ENCODE data around the gene TBX4. TPM values are rescaled to one million over a fixed set of nuclear protein-coding genes. Genes with fewer than 3 reads are reported as not detected.

TBX4 gene
- total RNA-seq, 4 donors from 2014 or later, result not detected

DNA sequence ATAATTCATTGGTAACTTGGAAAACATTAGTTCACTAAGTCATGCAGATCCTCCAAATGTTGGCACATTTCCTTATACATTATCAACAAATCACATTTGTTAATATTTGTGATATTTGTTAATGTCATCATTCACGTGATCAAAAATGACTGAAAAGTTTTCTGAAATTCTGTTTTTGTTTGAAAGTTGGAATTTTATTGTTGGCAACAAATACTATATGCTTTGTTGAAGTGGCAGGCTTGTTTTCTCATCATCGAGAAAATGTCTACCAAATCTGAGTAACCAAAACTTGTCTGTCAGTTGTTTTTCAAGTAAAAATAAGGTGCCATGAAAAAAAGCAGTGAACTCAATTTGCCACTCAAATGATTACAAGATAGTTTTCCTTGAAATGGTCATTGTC is 75.9 kb downstream of the TBX4 start:
- Histone ChIP-seq H3K4me1 (no peaks in the 10 kb centered on the region), H3K4me3 (no peak overlapping the region), H3K27me3 (no peaks in the 10 kb centered on the region), H3K27ac (no peak overlapping the region), H3K9me3 (no peaks in the 10 kb centered on the region), H3K36me3 (no peaks in the 10 kb centered on the region)
- DNase-seq (ENCODE audit: low spot score in 2 of 2), result no peak
- 56 to 63% methylated on average over 2 of the region's 2 CpGs for WGBS, 2 donors
- no peak for TF ChIP-seq EP300 (IDR thresholded peaks at IDR 0.05)

DNA sequence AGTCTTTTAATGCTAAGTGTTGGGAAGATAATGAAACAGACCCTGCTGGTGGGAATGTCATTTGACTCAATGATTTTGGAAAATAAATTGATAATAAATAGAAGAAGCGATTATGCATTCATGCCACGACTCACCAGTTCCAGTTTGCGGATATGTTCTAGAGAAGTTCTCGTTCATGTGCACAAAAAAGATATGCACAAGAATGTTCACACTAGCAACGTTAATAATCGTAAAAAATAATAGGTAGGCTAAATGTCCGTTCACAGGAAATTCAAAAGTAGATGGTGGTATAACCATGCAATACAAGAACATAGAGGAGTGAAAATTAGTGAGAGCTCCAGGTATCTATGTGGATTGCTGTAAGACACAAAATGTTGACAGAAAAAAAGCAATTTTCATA is 79.0 kb downstream of the TBX4 start:
- WGBS, 2 donors, result 79 to 87% methylated on average over 7 of the region's 7 CpGs

GRCh38 chr17:61532826-61533225 is 80.6 kb downstream of the TBX4 start:
- Histone ChIP-seq H3K36me3 (no peaks in the 10 kb centered on the region), H3K9me3 (no peaks in the 10 kb centered on the region), H3K4me3 (no peak overlapping the region), H3K27me3 (no peaks in the 10 kb centered on the region), H3K4me1 (no peaks in the 10 kb centered on the region), H3K27ac (no peak overlapping the region)
- TF ChIP-seq, protein P1, sequence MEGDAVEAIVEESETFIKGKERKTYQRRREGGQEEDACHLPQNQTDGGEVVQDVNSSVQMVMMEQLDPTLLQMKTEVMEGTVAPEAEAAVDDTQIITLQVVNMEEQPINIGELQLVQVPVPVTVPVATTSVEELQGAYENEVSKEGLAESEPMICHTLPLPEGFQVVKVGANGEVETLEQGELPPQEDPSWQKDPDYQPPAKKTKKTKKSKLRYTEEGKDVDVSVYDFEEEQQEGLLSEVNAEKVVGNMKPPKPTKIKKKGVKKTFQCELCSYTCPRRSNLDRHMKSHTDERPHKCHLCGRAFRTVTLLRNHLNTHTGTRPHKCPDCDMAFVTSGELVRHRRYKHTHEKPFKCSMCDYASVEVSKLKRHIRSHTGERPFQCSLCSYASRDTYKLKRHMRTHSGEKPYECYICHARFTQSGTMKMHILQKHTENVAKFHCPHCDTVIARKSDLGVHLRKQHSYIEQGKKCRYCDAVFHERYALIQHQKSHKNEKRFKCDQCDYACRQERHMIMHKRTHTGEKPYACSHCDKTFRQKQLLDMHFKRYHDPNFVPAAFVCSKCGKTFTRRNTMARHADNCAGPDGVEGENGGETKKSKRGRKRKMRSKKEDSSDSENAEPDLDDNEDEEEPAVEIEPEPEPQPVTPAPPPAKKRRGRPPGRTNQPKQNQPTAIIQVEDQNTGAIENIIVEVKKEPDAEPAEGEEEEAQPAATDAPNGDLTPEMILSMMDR (IDR thresholded peaks at IDR 0.05), result no peak
- TF ChIP-seq POLR2A (IDR thresholded peaks at IDR 0.05) (no peak), EP300 (IDR thresholded peaks at IDR 0.05) (no peak)
- 58 to 66% methylated on average over 5 of the region's 5 CpGs for WGBS, 2 donors
- DNase-seq (ENCODE audit: low spot score in 2 of 2), result no peak

More for the DNA sequence above, 79.0 kb downstream of the TBX4 start:
- H3K27ac ChIP-seq, result no peak overlapping the region
- no peak for DNase-seq (ENCODE audit: low spot score in 2 of 2)
- TF ChIP-seq EP300 (IDR thresholded peaks at IDR 0.05) (no peak), POLR2A (IDR thresholded peaks at IDR 0.05) (no peak)
- TF ChIP-seq, protein P1 (IDR thresholded peaks at IDR 0.05), result no peak
- no peaks in the 10 kb centered on the region for H3K4me1 ChIP-seq
- H3K27me3 ChIP-seq, result no peaks in the 10 kb centered on the region
- H3K4me3 ChIP-seq, result no peak overlapping the region
- H3K9me3 ChIP-seq, result no peaks in the 10 kb centered on the region
- H3K36me3 ChIP-seq, result no peaks in the 10 kb centered on the region

- Histone ChIP-seq H3K9me3 (no peaks in the 10 kb centered on the region), H3K36me3 (no peaks in the 10 kb centered on the region), H3K27me3 (no peaks in the 10 kb centered on the region), H3K4me1 (no peaks in the 10 kb centered on the region), H3K4me3 (no peak overlapping the region), H3K27ac (no peak overlapping the region)
- TF ChIP-seq, protein P1 (IDR thresholded peaks at IDR 0.05), result no peak
- TF ChIP-seq POLR2A (IDR thresholded peaks at IDR 0.05), result no peak
- TF ChIP-seq EP300 (IDR thresholded peaks at IDR 0.05), result no peak
- 75 to 77% methylated on average over 4 of the region's 4 CpGs for WGBS, 2 donors
- no peak for DNase-seq (ENCODE audit: low spot score in 2 of 2)
These were observed 81.6 kb downstream of the TBX4 start for GRCh38 chr17:61533797-61534196.

DNA sequence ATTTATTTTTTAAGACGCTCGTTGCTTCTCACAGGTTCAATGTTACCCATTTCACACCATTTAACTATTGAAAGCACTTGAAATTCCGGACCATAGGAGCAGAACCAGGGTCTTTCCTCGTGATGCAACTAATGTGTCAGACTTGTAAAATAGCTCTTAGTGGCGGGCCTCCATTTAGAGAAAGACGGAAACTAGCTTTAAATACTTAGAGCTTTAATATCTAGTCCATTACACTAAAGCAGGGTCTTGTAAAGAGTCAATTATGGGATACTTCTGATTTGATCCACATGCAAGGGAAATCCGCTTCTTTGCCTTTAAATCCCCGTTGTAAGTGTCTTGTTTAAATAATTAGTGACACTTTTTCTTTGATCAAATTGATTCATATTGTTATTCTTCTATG is 82.2 kb downstream of the TBX4 start:
- Histone ChIP-seq H3K4me1 (no peaks in the 10 kb centered on the region), H3K27me3 (no peaks in the 10 kb centered on the region), H3K36me3 (no peaks in the 10 kb centered on the region), H3K27ac (no peak overlapping the region), H3K9me3 (no peaks in the 10 kb centered on the region), H3K4me3 (no peak overlapping the region)
- TF ChIP-seq POLR2A (IDR thresholded peaks at IDR 0.05) (no peak), EP300 (IDR thresholded peaks at IDR 0.05) (no peak)
- TF ChIP-seq, protein P1 (IDR thresholded peaks at IDR 0.05), result no peak
- no peak for DNase-seq (ENCODE audit: low spot score in 2 of 2)
- 75 to 80% methylated on average over 8 of the region's 8 CpGs for WGBS, 2 donors

Other genes with a start within 250 kb of the TBX4 start
- 10 to 100 TPM; 23.2 to 42.0 (median 26.5) TPM for gene TBX2, start 52.6 kb upstream of the TBX4 start, total RNA-seq
- gene NACA2, start 138.8 kb downstream of the TBX4 start, total RNA-seq, result not detected